ENCODE data around the gene PLA2G4F. TPM values are rescaled to one million over a fixed set of nuclear protein-coding genes. Genes with fewer than 3 reads are reported as not detected.

PLA2G4F gene
- total RNA-seq, 1 donor from 2014 or later: not detected

DNA sequence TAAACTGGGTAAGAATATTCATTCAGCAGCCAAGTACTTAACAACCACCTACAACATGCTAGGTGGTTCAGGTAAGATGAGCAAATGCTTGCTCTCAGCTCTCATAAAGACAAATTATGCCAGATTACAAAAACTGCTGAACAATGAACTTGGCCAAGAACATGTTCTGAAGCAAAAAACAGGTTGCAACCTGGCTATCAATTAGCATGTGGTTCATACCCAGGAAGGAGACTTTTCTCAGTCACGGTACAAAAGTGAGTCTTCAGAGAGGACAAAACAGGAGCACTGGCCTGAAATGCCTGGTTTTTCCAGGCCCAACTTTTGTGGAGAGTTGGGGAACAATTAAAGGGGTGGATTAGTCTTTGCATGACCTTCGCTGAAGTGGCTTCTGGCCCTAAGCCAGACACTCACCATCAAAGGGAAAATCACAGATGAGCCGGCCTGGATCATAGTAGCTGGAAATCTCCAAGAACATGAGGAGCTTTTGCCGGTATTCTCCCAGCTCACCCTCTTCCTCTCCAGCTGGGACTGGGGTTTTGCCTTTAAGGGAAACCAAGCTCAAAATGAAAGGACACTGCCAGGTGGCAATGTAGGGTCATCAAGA is 7.6 kb upstream of the PLA2G4F start:
- intact Hi-C loops (cut with micrococcal nuclease): no loop called here

- intact Hi-C loops (cut with micrococcal nuclease): no loop called here
These were observed 6.9 kb upstream of the PLA2G4F start for GRCh38 chr15:42163291-42163690.

- intact Hi-C loops (cut with micrococcal nuclease): no loop called here
These were observed 3.7 kb upstream of the PLA2G4F start for GRCh38 chr15:42160136-42160535.

GRCh38 chr15:42159381-42160015 is 3.1 kb upstream of the PLA2G4F start:
- intact Hi-C loops (cut with micrococcal nuclease): no loop called here

DNA sequence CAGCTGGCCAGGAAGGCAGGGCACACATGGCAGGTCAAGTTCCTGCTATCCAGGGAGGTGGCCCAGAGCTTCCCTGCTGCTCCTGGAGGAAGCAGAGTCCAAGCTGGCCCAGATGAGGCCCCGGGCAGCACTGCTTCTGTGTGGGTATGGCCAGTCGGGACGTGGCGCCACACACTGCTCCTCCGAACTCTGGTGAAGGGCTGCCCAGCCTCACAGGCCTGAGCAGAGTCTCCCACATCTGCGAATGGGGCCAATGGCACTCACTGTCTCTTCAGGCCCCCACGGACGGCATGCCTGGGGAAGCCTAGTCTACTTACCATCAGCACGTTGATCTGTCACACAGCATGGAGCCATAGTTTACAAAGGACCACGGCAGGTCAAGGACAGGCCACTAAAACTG is 2.5 kb upstream of the PLA2G4F start:
- intact Hi-C loops (cut with micrococcal nuclease): no loop called here

DNA sequence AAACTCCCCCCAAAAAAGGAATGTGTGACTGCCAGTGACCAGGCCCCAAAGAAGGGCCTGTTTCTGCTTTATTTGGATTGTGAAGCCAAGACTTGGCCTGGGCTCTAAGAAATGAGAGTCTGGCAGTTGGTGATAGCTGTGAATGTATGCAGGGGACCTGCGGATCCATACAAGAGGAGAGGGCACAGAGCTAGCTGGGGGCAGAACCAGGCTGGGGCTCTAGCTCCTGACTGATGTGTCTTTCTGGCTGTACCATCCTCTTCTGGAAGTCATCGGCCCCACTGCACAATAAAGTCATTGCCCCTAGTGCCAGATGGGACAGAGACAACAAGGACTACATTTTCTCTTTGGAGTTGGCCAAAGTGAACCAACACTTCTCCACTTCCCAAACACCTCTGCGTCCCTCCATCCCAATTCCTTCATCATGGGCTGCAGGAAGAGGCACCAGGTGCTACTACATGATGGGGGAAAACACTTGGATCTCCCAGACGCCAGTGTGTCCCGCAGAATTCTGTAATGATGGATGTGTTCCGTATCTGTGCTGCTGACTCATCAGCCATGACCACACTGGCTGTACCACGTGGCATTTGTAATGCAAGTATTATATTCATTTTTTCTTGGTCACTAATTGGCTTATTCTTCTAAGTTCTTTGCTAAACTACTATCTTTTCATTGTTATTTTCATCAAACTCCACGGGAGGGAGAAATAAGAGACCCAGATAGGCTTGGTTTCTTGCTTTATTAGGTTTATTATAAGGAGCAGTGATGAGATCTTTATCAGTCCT is 1.7 kb upstream of the PLA2G4F start:
- intact Hi-C loops (cut with micrococcal nuclease): no loop called here

GRCh38 chr15:42157381-42157780 is 945 bp upstream of the PLA2G4F start:
- intact Hi-C loops (cut with micrococcal nuclease): no loop called here

DNA sequence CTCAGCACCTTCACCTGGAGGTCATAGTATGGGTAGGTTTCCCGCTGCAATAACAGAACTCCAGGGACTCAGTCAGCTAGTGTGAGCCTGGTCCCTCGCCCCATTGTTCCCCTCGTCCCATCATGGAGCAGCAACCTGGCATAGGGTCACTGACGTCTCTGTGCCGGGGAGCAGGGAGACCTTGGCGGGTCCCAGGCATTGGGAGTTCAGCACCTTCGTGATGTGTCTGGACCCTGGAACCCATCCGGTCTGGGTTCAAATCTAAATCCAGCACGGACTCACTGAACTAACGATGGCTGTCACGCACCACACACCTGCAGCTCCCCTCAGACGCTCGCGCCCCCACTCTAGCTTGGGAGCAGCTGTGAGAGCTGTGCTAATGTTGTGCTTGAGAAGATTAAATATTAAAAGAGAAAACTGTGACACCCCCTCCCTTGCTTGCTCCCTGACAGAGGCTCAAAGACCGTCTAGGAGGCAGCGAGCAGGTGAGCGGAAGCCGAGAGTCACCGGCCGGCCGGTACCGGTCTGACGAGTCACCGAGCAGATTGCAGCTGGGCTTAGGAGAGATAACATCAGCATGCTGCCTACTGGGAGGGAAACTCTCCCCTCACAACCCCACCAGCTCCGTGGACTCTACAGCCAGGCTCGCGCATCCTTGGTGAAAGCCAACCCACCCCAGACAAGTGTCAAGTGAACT is 742 bp downstream of the PLA2G4F start:
- intact Hi-C loops (cut with micrococcal nuclease): no loop called here

- intact Hi-C loops (cut with micrococcal nuclease): no loop called here
These were observed 1.5 kb downstream of the PLA2G4F start for GRCh38 chr15:42154956-42155355.

DNA sequence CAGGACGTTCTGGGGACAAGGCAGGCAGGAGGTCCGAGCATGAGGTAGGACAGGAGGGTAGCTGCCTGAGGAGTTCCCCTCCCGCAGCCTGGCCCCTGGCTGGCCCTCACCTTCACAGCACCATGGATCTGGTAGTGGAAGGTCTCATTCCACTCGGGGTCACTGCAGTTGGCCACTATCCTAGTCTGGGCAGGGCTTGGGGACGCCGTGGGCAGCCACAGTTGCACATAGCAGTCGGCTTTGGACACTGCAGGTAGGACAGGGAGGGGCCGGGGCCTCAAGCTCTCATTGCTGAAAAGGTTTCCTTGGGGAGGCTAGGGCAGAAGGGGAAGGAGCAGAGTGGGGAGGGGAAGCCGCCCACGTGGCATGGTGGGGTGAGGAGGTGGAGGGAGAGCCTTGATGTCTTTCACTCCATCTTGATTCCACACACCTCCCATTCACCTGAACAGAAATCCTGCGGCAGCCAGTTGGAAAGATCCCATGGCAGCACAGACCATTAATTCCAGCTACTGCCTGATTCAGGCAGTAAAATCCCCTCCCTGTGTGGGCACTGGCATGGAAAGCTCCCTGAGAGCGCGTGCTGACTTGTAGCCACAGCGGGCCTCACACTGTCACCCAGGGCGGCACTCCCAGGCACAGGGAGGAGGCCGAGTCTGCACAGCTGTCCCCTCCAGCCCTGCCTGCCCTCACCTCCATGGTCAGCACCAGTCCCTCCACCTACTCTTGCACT is 2.1 kb downstream of the PLA2G4F start:
- intact Hi-C loops (cut with micrococcal nuclease): no loop called here

- intact Hi-C loops (cut with micrococcal nuclease): no loop called here
These were observed 2.6 kb downstream of the PLA2G4F start for GRCh38 chr15:42153874-42154211.

DNA sequence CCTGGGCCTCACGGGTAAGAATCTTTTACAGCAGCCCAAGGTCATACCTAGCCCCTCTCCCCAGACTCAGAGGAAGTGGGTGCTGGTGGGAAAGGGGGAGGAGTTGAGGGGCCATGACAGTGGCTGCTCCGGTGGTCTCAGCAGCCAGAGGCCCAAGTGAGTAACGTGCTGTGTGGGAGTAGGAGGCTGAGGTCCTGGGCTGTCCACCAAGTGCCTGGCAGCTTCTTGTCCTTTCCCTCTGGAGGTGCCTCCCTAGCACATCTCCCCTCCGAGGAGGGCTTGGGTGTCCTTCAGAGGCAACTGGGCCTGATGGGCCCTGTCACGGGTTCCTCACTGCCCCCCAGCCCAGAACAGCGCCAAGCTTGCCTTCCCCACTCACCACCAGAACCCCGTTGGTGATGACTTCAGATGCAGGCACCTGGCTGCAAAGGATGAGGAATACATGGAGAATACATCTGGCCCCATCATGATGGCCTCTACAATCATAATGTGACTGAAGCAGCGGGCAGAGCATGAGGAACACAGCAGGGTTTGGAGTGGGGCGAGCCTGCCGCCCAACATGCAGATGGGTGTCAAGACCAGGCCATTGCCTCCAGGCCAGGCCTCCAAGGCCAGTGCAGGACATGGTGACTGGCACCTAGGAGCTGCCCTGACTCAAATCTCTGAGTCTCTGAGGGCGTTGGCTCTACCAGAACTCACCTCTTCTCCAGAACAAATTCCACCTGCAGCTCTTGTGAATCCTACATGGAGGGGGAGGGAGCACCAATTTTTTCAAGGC is 3.3 kb downstream of the PLA2G4F start:
- intact Hi-C loops (cut with micrococcal nuclease): no loop called here

DNA sequence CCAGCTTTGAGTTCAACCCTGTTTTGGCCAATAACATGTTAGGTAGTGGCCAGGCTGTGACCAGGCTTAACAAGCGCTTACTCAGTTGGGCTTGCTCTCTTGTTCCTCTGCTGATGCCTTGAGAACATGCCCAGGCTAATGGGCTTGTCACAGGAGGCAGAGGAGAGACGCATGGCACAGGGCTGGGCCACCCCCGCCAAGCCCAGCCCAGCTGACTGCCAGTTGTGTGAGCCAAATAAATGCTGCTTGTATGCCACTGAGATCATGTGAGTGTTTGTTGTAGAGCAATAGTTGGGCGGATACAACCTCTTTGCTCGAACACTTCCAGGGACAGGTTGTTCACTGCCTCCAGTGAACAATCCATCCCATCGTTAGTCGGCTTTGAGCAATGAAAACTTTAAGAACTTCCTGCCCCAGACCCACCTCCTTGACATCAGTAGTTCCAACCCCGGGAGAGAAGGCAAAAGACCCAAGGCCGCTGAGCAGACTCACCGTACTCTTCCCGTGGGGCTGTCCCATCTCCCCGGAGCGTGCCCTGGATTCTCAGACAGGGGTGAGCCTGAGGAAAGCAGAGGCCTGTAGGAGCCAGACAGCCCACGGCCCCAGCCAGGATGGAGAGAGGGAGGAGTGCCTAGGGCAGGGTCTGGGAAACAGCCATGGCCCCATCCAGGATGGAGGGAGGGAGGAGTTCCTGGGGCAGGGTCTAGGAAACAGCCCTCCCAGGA is 4.1 kb downstream of the PLA2G4F start:
- intact Hi-C loops (cut with micrococcal nuclease): no loop called here

GRCh38 chr15:42151736-42152135 is 4.7 kb downstream of the PLA2G4F start:
- intact Hi-C loops (cut with micrococcal nuclease): no loop called here

GRCh38 chr15:42151141-42151561 is 5.3 kb downstream of the PLA2G4F start:
- intact Hi-C loops (cut with micrococcal nuclease): no loop called here

DNA sequence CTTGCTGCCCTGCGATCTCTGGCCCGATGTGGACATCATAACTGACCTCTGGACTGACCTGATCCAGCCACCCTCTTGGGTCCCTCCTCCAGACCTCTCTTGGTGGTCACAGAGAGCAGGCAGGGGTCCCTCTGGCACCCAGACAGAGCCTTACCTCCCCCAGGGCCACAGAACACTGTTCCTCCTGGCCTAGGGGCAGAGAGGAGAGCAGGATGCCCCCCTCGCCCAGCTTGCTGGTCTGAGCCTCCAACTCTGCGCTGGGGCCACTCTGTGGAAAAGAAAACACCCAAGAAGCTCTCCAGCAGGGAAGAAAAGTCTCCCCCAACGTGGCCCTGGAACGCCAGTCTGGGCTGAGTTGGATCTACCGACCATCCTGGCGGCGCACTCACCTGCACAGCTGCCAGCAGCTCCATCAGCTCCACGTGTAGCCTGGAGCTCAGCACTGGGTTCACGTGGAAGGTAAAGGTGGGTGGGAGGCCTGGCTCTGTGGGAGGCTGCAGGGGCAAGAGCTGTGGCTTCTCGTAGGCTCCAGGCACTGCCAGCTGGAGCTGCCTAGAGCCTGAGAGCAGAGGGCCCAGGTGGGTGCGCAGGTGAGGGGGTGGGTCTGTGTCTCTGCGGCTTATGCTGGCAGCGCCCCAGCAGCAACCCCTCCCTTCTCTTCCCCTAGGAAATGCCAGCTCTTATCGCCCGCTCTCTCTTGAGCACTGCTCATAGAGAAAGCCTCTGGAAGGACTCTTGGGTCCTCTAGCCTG is 6.0 kb downstream of the PLA2G4F start:
- intact Hi-C loops (cut with micrococcal nuclease): no loop called here

GRCh38 chr15:42149493-42150218 is 6.8 kb downstream of the PLA2G4F start:
- intact Hi-C loops (cut with micrococcal nuclease): no loop called here

DNA sequence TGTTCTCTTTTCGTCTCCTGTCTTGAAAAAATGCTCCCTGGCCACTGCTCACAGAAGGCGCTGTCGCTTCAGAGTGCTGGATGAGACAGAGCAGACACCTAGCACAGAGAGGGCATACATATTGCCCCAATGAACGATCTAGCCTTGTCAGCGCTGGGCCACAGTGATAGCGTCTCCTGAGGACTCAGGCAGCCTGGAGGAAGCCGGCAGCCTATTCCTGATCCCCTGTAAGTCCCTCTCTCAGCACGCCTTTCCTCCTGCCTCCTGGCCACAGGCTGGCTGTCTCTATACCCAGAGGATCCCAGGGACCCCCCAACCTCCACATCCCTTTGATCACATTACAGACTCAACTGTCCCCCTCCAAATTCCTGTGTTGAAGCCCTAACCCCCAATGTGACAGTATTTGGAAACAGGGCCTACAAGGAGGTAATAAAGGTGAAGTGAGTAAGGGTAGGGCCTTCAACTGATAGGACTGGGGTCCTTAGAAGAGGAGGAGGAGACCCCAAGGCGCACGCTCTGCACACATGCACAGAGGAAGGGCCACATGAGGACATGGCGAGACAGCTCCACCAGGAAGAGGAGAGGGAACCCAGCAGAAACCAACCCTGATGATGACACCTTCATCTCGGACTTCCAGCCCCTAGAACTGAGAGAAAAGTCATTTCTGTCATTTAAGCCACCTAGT is 7.5 kb downstream of the PLA2G4F start:
- intact Hi-C loops (cut with micrococcal nuclease): no loop called here
